Kidney tubule cell (primary cell): ENCODE results near the gene NIT1.

Experiments used
- DNase-seq: peaks from one replicate; pipeline ENCODE4 v3.0.0-alpha.2; 2018; ENCODE audit warnings: low spot score

The NIT1 gene

DNA sequence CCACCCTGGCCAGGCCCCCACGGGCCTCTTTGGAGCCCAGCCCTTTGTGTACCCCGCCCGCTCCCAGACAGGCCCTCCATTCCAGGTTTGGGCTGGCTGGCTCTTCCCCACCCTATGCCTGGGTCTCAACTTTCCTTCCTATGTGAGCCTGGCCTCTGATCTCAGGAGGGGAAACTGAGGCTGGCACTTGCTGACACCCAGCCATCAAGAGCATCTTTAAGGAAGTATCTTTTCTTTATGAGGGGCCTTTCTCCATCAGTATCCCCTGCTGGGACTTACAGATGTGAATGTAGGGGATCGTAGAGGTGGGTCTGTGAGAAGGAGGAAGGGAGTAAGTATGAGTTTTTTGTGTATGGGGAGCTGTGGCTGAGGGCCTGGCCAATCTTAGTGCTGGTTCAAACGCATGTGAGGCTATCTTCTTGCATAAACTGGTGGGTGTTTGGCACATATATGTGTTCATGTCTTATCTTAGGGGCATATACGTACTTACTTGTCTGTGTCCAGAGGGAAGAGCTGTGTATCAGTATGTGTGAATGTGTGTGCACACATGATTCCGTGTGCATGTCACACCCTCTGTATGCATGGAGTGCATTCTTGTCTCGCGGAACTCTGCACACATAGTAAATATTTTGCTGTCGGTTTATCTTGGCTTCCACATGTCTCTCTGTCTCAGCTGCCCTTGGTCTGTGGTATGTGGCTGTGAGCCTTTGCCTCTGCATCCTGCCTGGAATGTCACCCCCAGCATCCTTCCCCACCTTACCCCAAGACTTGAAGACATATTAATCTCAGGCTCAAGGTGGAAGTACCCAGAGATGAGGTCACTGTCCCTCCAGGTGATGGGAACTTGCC is 33.9 kb upstream of the NIT1 start:
- peak; percentile 33 for DNase-seq

DNA sequence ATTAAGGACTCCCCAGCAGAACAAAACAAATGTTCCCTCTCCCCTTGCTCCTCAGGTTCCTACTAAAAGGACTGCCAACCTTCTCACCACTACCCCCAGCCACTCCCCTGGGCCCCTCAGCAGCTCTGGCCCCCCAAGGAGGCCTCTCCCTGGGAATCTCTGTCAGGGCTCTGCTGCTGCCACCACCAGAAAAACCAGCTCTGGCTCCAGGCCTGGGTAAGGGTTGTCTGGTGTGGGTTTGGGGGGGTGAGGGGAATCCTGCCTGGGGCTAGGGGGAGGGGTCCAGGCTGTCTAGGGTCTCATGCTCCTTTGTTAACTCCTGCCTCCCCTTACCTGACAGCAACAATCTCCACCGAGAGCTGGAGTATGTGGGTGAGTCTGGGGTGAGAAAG is 33.3 kb upstream of the NIT1 start:
- DNase-seq = no peak

DNA sequence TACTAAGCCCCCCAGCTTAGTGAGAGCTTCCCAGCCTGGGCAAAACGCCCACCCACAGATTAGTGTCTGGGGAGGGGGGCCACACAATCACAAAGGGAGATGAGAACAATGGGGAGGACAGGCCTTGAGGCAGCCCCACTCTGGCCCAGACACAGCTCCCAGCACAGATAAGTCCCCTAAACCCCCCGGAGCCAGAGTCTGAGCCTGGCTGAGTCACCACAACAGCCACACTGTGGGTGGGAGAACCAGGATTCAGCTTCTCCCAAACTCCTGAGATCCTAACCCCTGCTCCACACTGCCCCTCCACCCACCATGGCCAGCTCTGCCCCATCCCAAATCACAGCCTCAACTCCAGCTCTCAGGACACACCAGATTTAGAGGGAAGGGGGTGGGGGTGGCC is 32.7 kb upstream of the NIT1 start:
- DNase-seq = no peak

DNA sequence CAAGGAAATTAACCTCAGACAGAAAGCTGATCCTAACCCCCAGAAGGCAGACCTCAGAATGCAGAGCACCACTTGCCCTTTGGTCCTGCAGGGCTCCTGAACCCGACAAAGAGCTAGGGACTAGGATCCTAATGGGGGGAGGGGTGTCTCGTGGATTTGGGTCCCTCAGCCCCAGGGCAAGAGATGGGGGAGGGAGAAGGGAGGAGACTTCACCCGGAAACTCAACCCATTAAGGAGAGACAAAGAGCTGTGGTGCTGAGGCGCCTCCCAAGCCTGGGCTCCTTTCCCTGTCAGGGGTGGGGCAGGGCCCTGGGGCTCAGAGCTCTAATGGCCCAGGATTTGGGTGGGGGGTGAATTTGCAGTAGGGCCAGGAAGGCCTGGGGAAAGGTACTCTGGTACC is 31.4 kb upstream of the NIT1 start:
- DNase-seq = no peak

DNA sequence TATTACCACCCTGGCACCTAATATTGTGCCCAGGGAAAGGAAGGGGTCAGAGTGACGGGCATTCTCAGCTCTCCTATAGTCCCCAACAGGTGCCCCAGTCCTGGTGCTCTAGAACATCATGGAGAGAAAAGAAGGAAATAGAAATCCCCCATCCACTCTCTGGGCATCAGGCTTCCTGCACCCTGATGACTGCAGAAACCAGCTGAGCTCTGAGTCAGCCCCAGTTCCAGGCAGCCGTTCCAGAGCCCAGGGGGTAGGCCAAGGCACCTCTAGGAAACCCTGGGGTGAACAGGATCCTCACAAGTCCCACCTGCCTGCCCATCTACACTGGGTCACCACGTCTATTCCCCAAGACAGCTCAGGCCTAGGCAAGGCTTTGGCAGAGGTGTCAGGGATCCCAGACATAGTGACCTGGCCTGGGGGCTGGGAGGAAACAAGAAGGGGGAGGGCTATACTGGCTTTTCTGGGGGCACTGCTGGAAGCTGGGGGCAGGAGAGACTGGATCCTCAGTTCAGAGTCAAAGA is 29.3 kb upstream of the NIT1 start:
- DNase-seq = peak; percentile 84

DNA sequence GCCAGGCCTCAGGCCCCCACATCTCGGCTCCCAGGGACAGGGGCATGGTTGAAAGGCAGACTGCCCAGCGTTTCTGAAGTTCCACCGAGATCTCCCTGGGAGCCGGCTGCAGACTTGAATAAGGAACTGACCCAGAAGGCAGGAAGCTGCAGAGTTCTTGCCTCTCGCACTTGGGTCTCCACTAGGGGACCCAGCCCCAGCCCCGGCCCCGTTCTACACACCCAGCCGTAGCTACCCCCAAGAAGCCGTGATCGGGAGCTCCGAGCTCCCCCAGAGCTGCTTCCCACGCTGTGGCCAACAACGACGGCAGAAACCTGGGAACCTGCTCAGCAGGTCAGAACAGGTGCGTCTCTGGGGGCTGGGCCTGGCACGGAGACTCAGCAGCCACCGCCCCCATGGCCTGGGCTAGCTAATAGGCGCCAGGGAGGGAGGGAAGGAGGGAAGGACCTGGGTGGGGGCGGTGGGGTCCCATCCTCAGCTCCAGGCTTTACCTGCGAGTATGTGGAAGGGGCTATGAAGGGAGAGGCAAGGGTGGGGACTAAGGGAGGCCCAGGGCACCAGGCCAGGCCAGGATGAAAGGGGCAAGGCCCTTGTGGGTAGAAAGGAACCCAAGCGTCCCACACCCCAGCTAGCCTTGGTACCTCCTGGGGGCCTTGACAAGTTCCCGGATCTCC is 28.5 kb upstream of the NIT1 start, which contains the start of gene NECTIN4:
NECTIN4 (minus strand) TSS at position 308 of the 674 bp plus-strand sequence; CDS start at position 46, 262 bp downstream.
- DNase-seq = peak; percentile 61

DNA sequence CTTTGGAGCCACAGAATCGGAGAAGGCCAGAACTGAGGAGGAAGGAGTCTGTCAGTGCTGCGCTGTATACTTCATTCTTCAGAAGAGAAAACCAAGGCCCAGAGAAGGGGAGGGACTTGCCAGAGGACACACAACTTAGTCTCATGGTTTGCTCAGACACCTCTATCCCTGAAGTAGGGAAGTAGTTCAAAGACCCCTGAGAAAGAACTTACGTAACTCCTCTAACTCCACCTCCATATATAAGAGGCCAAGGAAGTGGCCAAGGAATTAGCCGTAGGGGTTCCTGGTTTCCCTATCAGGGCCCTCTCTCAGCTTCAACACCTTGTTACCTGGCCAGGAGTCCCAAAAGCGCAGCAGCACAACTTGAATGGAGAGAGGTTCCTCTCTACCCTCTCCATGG is 28.0 kb upstream of the NIT1 start:
- DNase-seq = no peak

DNA sequence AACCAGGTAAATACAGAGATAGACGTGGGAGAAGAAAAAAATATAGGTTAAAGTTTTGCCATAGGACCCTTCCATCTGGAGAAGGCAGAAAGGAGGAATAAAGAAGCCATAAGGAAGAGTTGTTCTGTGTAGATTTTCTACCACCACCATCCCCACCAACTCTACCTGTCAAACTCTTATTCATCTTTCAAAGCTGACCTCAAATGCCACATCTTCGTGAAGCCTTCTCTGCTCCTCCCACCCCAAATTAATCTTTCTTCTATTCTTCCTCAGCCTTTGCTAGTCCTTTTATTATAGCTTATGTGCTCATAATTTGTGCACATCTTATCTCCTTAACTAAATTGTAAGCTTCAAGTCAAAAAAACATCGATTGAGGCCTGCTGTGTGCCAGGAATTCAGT is 27.3 kb upstream of the NIT1 start:
- DNase-seq = no peak

DNA sequence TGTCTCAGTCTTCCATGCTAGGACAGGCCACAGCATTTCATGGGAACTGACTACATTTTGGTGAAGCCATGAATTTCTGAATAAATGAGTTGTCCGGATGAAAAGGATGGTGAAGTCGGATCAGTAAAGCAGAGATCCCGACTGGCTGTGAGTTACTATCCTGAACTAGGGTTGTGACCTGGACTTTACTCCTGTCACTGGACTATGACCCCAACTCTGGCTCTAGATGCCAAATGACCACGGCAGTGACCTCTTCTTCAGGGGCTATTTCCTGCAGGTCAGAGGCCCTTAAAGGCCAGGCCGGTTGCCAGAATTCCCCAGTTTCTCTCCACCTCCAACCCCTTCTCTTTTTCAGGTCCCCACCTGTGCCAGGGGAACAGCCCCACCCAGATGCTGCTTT is 26.8 kb upstream of the NIT1 start:
- no peak for DNase-seq

DNA sequence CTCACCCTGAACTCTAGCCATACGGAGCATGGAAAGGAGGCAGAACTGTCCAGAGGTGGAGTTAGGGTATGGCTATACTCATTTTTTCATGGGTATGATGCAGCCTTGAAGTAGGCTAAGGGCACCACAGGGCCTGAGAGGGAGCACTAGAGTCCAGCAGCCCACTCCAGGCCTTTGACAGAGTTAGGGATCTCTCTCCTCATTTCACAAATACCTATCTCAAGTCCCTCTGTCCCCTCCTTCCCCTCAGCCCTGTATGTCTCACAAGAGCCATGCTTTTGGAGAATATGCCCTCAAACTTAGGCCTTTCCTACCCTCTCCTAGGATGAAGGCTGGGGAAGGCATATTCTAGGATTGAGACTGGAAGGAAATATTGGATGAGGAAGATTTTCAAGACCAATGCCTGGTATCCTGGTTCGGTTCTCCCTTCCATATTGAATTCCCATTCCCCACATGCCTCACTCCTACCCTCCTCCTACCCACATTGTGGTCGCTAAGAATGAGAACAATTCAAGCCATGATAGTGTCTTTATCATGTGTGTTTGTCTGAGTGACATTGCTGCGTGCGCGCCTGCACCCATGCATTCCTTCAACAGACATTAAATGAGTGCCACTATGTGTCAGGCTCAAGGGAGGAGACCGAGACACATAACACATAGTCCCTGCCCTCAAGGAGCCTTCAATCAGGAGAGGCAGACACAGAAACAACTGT is 26.0 kb upstream of the NIT1 start:
- peak; percentile 29 for DNase-seq

DNA sequence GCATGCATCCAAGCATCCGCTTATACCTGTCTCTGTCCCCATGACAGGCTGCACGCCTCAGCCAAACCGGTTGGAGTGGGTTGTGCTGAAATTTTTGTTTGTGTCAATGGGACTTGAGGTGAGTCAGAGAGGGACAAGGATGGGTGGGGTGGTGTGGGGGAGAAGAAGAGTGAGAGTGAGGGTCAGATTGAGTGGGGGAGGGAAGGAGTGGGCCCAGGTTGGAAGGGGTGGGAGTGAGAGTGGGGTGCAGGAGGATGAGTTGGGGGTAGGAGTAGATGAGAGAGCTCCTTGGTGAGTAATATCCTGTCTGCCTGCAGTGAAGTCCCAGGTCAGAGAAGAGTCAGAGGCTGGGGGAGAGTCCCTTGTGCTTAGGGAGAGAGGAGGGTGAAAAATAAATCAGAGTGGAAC is 25.3 kb upstream of the NIT1 start:
- peak; percentile 78 for DNase-seq

DNA sequence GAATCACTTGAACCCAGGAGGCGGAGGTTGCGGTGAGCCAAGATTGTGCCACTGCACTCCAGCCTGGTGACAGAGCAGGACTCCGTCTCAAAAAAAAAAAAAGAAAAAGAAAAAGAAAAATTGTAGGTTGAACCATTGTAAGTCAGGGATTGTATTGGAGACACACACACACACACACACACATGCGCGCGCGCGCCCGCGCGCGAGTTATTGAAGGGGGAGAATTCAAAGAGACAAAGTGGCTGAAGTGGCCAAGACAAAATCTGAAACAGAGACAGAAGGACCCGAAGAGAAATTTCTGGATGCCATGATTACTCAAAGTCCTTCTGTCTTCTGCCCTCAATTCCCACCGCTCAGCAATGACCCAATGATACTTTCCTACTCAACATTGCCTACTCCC is 23.4 kb upstream of the NIT1 start:
- DNase-seq = no peak

DNA sequence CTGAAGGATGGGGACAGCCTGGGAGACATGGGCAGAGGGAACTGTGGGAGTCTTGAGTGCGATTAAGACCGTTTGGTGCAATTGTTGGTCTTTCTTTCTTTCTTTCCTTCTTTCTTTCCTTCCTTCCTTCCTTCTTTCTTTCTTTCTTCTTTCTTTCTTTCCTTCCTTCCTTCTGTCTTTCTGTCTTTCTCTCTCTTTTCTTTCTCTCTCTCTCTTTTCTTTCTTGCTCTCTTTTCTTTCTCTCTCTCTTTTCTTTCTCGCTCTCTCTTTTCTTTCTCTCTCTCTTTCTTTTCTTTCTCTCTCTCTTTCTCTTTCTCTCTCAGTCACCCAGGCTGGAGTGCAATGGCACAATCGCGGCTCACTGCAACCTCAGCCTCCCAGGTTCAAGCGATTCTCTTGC is 22.7 kb upstream of the NIT1 start:
- no peak for DNase-seq

DNA sequence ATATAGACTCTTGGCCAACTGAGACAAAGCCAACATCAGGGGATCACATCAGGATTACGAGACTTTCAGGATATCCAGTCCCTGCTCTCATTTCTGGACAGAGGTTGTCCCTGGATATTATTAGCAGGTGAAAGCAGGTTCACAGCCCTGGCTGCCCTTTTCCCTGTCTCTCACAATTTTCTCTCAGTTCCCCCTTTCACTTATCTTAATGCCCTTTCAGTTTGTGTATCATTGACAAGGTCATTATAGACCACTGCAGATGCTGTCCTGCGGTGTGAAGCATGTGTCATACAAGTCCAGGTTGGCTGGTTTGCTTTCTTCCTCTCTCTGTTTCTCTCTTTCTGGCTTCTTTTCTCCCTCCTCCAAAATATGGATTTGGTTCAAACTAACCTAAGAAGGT is 21.9 kb upstream of the NIT1 start:
- no peak for DNase-seq

DNA sequence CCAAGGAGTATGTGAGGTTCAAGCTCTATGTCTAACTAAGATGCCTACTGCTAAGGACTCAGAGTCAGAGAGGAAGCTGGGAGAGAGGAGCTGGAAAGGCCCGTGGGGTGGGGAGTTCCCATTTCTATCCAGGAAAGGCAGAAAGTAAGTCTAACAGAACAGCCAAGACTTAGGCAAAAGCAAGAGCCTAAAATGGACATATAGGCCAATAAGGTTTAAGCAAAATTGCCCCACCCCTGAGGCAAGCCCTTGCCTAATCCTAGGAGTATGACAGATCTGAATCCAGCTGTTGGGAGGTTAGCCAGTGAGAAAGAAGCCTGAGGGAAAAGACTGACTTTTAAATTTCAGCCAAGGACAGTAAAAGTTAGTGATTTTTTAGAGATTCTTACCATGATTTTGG is 21.4 kb upstream of the NIT1 start:
- no peak for DNase-seq

DNA sequence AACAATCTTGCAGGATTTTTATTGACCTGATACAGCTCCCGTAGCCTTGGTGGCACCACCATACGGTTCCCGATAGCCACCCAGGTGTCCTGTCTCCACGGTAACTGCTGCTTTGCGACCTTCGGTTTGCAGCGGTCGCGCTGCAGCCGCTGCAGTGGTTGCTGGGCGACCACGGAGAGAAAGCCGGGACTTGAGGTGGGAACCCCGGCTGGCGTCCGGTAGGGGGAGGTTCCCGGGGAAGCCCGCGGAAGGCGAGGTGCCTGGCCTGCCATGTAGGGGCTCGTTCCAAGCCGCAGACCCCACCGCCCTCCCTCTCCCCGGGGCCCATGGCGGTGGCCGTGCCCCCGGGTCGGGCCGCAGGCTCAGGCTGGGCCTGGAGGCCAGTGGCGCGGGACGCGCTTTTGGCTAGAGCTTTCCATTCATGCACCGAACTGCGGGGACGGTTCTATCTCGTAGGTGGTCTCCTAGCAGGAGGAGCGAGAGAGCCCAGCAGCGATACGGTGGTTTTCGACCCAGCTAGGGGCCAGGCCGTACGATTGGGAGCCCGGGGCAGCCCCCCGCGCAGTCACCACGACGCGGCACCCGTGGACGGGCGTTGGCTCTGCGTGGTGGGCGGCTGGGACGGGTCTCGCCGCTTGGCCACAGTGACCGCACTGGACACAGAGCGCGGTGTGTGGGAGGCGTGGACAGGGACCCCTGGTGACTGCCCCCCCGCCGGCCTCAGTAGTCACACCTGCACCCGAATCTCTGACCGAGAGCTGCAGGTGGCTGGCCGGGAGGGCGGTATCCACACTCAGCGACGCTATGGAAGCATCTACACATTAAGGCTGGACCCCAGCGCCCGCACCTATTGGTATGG is 19.5 kb upstream of the NIT1 start, which contains the start of gene KLHDC9:
KLHDC9 (plus strand) TSS at position 152 of the 859 bp plus-strand sequence; CDS start at position 327, 175 bp downstream.
- peak; percentile 94 for DNase-seq

DNA sequence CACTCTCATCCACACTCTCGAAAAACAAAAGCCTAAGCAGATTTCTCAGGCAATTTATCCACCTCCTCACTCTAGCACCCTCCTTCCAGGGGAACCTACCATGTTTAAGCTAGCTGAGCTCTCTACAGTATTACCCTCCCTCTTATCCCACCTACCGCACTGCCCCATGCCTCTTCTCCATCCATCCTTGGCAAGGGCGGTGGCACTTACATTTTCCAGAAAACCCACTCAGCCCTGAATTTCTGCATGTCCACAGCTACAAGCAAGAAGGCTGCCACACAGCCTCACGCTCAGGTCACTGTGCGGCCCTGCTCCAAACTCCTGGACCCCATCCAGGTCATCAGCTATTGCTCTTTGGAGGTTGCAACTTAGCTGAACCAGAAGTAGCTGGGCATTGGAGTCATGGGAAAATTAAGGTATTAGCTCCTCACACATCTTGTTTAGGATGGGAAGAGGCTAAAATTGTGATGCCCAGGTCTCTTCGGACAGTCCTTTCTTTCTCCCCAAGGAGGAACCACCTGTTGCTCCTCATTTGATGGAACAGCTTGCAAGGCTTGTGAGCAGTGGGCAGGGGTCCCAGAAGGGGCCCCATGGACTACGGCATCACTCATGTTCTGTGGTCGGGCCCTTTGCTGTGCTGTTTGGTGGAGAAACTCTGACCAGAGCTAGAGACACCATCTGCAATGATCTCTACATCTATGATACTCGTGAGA is 18.7 kb upstream of the NIT1 start:
- peak; percentile 26 for DNase-seq

DNA sequence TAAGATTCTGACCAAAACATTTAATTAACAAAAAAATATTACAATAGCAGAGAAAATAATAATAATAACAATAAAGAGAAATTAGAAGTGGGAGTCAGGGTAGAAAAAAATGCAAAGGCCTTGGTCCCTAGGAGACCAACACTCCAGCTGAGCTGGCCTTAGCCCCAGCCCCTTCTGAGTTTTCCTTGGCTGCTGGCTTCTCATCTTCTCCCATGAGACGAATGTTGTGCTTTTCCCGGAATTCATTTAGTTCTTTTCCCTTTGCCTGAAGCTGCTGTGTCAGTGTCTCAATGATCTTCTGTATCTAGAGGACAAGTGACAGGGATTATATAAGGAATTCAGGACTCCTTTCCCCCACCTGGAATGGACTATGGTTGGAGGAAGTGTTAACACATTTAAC is 17.3 kb upstream of the NIT1 start:
- no peak for DNase-seq

DNA sequence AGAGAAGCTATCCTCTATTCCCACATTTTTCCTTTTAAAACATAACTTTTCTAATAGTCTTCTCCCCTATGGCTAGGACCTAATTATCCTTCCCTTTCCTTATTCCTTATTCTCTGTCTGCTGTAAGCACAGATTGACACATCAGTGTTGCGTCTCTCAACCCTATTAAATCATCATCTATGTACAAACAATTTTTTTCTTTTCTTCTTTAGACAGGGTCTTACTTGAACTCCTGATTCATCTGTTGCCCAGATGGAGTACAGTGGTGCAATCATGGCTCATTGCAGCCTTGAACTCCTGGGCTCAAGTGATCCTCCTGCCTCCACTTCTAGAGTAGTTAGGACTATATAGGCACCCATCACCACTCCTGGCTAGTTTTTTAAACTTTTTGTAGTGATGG is 11.5 kb upstream of the NIT1 start:
- DNase-seq = no peak

DNA sequence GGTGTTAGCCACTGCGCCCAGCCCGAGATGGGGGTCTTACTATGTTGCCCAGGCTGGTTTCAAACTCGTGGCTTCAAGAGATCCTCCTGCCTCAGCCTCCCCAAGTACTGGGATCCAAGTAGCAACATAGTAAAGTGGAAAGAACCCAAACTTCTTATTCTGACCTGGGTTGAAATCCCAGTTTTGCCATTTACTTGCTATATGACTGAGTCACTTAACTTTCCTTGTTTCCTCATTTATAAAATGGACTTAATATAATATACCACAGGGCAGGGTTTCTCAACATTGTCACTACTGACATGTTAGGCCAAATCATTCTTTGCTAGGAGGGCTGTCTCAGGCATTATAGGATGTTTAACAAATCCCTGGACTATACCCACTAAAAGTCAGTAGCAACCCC is 6.8 kb upstream of the NIT1 start:
- DNase-seq = no peak

DNA sequence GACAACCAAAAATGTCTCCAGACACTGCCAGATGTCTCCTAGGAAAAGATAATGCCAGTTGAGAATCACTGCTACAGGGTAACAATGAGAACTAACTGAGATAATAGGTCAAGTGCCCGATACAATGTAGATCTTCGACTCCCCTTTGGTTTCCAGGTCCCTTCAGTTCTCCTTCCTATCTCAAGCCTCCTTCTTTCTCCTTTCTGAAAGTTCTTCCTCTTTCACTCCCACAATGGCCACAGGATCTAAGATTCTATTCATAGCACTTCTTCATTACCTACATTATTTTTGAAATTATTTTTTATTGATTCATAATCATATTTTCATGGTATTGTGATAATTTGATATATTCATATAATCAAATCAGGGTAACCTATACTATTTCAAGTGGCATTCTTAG is 6.4 kb upstream of the NIT1 start:
- DNase-seq = no peak
